ENCODE measurements around the gene HACD3. TPM values are rescaled to one million over a fixed set of nuclear protein-coding genes. Genes with fewer than 3 reads are reported as not detected.

HACD3 gene, protein sequence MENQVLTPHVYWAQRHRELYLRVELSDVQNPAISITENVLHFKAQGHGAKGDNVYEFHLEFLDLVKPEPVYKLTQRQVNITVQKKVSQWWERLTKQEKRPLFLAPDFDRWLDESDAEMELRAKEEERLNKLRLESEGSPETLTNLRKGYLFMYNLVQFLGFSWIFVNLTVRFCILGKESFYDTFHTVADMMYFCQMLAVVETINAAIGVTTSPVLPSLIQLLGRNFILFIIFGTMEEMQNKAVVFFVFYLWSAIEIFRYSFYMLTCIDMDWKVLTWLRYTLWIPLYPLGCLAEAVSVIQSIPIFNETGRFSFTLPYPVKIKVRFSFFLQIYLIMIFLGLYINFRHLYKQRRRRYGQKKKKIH
- total RNA-seq: 80.5 TPM

DNA sequence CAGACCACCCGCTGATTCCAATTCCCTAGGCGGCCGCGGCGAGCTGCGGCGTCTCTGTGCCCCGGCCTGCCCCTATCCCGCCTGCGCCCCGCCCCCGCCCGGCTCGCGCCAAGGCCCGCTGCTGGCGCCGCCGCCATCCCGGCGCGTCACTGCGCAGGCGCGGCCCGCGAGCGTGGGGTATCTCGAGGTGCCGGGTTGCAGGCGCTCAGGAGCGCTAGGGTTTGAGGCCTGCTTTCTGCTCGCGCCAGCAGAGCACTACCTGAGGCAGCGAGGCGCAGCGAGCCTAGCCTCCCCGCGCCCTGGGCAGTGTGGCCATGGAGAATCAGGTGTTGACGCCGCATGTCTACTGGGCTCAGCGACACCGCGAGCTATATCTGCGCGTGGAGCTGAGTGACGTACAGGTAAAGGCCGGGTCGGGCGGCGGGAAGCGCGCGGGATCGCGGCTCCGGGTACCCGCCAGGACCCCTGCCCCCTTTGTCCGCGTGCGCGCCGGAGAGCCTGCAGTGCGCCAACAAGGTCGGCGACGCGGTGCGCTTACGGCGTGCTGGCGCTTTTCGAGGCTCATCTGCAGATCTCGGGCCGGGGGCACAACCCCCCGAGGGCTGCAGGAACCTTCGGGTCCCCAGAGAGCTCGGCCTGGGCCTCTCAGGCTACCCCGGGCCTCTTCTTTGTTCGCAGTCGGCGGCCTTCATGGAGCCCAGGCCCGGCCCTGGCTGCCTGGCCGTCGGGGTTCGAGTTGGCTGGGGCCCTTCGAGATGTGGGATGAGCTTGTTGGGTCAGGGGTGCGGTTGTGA lies at the start of gene HACD3:
Gene HACD3 (plus strand): TSS at position 146 of the 794 bp plus-strand sequence. CDS start 169 bp downstream, at position 315.
- peak; percentile 79 for DNase-seq (ENCODE audit: low spot score)

DNA sequence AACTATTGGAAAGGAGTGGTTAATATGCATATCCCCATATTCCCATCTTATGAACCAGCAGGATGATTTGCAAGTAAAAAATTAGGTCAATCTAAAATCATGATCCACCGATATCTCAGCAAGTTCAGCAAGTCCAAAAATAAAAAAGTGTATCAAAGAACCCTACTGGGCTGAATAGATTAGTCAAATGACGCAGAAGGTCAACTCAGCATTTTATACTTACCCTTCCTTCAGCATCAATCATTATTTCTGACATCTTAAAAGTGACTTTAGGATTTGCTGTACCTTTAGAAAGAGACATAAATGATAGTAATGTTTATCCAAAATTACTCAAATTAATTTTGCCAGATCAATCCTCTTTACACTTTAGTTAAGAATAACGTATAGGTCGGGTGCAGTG lies 45.4 kb upstream of the HACD3 start:
- no peak for DNase-seq (ENCODE audit: low spot score)

DNA sequence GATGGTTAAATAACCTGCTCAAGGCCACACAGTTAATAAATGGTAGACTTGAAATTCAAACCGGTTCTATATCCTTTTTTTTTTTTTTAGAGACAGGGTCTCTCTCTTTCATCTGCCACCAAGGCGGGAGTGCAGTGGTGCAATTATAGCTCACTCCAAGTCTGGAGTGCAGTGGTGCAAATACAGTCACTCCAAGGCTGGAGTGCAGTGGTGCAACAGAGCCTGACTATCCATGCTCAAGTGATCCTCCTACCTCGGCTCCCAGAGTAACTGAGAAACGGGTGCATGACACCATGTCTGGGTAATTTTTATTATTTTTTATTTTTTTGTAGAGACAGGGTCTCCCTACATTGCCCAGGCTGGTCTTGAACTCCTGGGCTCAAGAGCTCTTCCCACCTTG lies 36.2 kb upstream of the HACD3 start:
- no peak for DNase-seq (ENCODE audit: low spot score)

DNA sequence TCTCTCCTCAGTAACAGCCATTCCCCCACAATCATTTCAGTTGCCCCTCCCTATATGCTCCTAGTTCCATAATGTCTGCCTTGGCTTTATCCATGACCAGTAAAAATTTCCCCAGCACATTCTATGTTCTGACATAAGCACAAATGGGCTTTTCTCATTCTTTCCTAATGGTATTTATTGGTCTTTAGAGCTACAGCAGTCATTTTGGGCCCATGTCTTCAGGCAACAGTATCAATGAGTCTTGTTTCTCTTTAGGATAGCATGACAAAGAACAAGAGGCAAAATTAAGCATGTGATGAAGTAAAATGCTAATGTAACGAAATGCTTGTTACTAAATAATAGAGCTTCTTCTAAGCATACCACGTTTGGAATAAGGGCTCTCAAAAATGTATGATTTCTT lies 20.9 kb upstream of the HACD3 start:
- no peak for DNase-seq (ENCODE audit: low spot score)

DNA sequence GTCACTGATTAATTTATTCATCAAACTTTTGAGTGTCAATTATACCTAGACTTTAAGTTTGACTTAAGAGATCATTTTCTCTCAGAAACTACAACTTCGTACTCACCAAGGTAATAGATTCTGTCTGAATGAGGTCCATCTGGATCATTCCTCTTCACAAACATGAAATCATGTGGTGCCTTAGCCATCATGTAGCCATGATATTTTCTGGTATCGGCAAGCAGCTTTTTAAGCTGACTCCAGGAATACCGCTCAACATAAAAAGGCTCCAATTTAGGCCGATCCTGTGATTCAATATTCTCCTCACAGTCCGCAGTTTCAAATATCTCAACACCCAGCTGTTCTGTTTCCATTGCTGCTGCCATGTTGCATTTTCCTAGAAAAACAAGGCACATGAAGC lies 18.1 kb upstream of the HACD3 start:
- no peak for DNase-seq (ENCODE audit: low spot score)

DNA sequence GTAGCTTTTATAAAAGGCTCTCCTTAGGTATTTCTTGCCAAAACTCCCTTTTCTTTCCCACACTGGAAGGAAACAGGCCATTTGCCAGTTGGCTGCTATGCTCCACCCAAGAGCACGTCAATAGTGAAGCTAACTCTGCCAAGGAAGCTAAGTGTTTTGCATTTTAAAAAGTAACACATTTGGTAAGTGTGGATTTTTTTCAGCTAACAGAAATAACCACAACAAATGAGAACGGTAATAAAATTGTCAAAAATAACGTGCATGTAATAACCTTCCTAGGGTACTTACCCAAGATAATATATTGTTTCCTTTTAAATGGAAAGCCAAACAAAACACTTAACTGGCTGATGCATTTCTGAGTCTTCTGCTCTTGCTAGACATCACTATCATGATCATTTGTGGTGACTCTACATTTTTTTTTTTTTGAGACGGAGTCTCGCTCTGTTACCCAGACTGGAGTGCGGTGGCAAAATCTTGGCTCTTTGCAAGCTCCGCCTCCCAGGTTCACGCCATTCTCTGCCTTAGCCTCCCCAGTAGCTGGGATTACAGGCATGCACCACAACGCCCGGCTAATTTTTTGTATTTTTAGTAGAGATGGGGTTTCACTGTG lies 17.4 kb upstream of the HACD3 start:
- DNase-seq (ENCODE audit: low spot score): peak; percentile 23

DNA sequence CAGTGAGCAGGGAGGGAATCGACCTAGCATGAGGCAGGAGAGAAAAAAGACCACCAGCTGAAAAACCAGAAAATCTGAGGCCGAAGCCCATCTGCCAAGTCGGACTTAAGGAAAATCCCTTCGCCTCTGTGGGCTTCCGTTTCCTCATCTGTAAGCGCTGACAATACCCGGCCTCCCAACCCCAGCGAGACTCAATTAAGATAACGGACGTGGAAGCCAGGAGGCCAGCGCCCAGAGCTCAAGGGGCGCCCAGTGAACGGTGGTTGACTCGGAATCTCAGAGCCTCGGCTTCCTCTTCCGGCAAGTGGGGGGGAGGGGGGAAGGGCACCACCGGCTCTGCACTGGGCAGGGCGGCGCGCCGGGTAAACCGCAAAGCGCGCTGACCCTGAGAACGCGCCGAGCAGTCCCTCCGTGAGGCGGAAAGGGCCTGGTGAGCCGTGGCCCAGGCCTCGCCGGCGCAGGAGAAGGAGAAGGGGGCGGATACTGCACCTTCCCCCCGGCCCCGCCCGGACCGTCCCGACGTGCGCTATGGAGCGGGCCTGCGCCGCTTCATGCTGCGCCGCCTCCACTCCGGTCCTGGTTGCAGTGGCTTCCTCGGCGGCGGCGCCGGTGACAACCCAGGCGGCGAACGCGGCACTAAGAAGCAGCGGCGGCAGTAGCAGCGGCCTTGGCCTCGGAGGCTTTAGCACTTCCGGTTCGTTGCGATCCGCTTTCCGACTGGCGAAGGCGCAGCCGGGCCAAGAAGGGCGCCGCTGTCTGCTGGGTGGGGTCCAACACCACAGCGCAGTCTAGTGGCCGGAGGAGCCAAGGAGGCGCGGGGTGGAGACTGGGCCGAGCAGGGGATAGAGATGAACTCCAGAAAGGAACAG lies 13.0 kb upstream of the HACD3 start, which contains the start of gene DPP8:
Gene DPP8 (minus strand): TSS at position 693 of the 869 bp plus-strand sequence. CDS start 5,136 bp downstream, outside the sequence.
- peak; percentile 93 for DNase-seq (ENCODE audit: low spot score)

DNA sequence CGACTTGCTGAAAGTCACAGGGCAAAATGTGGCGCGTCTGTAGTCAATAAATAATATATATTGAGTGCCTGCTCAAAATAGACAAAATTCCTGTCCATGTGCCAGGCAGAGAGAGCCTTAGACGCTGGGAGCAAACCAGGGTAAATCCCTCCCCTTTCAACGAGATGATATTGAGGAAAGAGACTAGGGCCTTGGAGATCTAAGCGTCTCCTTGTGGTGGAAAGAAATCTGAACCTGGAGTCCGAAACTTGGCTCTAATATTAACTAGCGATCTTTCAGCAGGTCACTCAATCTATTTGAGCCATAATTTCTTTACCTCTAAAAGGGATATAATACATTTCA lies 12.4 kb upstream of the HACD3 start:
- DNase-seq (ENCODE audit: low spot score): no peak

DNA sequence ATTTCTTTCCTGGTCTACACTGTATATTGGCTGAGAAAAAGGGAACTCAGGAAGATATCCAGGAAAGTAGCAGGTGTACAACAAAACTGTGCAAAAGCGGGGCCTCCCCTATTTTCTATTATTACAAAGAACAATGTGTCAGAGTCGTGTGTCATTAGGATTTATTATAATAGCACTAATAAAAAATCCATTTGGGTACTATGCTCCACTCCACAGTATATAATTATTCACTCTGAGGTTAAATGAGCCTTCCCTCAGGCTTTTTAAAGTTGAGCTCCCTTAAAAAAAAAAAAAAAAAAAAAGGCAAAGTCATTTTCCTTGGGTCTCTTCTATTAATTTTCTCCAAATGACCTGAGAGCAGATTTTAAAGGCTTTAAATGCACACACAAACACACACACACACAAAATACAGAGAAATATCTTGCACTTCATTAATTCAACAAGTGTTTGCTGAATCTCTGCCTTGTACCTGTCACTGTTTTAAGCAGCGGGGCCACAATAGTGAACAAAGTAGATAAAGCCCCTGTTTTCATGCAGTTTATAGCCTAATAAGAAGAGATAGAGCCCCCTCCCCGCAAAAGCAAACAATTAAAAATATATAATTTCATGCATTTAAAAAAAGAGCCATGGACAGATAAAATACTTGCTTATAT lies 11.5 kb upstream of the HACD3 start:
- no peak for DNase-seq (ENCODE audit: low spot score)

DNA sequence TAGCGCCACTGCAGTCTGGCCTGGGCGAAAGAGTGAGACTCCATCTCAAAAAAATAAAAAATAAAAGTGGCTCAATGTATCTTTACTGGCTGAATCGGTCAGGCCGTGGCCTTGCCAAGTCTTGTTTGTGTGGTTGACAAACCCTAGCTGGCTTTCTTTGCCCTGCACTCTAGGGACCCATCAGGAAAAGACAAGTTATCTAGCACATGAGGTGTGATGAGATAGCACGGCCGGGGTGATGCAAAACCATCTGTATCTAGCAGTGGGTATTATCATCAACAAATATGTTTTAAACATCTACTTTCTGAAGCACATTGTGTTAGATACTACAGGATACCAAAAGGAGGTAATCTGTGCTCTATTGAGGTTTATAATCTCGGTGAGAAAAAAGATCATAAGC lies 8.9 kb upstream of the HACD3 start:
- DNase-seq (ENCODE audit: low spot score): no peak

DNA sequence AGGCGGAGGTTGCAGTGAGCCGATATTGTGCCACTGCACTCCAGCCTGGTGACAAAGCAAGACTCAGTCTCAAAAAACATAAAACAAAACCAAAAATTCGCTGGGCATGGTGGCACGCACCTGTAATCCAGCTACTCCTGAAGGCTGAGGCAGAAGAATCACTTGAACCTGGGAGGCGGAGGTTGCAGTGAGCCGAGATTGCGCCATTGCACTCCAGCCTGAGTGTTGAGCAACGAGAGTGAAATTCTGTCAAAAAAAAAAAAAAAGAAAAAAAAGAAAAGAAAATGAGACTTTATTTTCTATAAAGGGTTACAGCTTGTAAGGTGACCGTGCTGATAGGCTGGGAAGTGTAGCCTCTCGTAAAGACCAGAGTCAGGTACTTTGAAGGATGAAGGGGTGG lies 6.0 kb upstream of the HACD3 start:
- no peak for DNase-seq (ENCODE audit: low spot score)

DNA sequence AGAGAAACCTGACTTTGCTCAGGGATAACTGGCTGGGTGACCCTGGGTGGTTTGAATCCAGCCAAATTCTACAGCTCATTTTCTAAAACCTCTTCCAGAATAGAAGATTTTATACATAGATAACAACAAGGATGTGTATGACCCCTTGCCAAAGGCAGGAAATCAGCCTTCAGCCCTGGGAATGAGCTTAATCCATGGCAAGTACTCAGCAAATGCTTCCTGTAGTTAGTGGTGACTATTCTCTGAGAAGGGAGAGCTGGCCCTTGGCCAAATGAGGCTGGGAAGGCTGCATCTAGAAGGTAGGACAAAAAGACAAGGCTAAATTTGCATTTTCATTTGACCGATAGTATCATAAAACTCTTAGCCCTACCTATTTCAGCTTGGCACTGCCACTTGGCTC lies 4.6 kb upstream of the HACD3 start:
- DNase-seq (ENCODE audit: low spot score): no peak

DNA sequence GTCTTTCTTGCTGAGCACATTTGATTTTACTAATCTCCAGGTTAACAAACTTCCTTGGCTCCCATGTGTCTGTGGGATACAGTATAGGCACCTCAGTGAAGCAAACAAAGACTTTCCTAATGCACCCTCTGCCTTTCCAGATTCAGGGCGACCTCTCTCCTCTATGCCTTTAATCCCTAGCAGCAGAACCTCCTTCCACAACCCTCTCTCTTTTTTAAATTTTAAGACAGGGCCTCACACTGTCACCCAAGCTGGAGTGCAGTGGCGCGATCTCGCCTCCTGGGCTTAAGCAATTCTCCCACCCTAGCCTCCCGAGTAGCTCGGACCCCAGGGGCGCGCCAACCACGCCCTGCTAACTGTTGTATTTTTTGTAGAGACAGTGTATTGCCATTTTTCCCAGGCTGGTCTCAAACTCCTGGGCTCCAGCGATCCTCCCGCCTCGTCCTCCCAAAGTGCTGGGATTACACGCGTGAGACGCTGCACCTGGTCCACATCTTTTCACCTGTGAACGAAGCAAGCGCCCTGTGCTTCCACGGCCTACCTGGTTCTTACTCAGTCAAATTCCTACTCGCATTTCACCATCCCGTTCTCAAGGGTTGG lies 1.7 kb upstream of the HACD3 start:
- DNase-seq (ENCODE audit: low spot score): no peak

DNA sequence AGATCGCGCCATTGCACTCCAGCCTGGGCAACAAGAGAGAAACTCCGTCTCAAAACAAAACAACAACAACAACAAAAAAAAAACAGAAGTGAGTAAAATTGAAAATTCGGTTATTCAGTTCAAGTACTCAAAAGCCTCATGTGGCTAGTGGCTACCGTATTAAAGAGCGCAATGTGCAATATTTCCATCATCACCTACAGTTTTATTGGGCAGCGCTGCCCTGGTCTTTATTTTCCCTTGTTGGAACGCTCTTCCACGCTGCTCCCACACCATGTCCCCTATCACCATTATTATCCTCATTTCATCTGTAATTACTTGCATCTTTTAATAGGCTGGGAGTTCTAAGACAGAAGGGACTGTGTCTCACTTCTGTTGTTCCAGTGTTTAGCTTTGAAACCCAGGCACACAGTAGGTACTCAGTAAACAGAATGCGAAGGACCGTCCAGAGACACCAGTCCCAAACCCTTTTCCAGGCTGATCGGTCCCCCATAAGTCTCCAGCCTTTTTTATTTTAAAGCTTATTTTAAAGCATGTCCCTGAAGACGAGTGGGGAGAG lies 423 bp upstream of the HACD3 start:
- DNase-seq (ENCODE audit: low spot score): no peak

DNA sequence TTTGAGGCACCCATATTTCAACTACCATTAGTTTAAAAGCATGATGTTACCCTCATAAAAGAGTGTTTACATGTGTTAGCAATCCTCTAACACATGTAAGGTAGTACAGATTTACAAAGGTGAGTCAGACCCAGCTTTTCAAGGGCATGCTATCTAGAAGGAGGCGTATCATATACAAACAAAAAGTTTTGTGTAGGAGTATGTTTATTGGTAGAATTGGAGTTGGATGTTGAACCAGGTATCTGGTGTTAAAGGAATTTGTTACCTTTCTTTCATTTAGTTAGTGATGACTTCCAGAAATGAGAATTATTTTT lies 2.4 kb downstream of the HACD3 start:
- DNase-seq (ENCODE audit: low spot score): no peak

DNA sequence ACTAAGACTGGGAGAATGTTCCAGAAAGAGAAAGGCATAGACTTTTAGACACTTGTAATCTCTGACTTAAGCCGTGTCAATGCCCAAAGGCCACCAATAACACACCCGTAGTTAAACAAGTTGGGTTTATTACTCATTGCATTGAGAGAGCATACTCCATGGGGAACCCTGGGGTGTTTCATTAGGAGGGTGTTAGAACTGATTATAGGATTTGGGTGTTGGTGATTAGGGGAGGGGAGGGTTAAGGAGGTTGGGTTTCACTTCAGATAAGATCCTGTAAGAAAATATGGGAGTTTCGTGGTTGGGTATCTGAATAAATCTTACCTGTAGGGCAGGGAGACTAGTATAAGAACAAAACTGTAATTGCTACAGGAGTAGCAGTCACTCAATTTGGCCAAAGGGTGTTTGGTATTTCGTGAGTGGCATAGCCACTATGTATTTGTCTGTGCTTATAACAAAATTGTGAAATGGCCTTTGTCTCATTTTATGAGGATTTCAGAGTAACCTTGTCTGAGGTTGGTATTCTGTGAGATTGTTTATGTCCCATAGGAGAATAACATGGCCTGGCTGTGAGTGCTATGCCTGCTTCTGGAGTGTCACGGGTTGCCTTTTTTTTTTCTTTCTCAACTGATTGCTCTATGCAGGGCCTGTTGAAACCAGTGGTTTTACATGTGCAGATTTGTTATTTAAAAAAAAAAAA lies 2.9 kb downstream of the HACD3 start:
- DNase-seq (ENCODE audit: low spot score): no peak

DNA sequence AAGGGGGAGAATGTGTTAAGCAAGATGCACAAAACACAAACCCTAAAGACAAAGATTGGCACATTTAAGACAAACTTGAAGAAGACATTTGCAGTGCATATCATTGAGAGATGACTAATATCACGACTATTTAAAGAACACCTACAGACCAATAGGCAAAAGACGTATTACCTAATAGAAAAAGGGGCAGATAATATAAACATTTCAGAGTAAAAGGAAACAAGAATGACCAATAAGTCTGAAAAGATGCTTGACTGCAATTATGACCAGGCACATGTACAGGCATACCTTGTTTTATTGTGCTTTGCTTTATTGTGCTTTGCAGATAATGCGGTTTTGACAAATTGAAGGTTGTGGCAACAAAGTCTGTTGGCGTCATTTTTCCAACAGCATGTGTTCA lies 4.9 kb downstream of the HACD3 start:
- DNase-seq (ENCODE audit: low spot score): no peak

DNA sequence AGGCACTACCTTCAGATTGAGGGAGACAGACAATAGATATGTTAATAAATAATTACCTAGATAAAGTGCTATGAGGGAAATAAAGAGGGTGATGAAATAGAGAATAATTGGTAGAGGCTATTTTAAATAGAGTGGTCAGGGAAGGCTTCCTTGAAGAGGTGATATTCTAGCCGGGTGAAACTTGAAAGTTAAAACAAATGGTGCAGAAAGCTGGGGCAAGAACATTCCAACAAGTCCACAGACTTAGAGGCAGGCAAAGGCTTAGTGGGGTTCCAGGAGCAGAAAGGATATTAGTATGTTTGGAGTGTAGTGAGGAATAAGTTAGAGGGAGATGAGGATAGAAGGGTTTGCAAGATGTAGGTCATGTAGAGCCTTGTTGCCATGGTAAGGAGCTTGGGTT lies 10.1 kb downstream of the HACD3 start:
- DNase-seq (ENCODE audit: low spot score): no peak

DNA sequence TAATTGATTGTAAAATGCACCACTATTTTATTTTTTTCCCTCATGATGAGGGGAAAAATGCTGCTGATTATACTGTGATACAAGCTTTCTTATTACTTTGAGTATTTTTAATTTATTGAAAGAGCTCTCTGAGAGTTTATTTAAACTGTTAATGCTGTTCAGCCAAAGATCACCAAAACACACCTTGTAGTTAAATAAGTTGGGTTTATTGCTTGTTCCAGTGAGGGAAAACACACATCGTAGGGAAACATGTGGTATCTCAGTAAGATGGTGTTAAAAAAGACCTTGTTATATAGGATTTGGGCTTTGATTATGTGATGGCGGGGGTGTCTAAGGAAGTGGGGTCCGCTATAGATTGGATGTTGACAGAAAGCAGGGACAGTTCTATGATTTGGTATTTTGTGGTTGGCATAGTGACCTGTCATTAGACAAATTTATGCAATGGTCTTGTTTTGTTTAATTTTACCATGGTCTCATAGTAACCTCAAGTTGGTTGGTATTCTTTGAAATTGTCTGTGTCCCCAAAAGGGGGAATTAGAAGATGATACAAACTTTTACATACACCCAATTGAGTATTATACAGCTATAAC lies 11.1 kb downstream of the HACD3 start:
- DNase-seq (ENCODE audit: low spot score): no peak

DNA sequence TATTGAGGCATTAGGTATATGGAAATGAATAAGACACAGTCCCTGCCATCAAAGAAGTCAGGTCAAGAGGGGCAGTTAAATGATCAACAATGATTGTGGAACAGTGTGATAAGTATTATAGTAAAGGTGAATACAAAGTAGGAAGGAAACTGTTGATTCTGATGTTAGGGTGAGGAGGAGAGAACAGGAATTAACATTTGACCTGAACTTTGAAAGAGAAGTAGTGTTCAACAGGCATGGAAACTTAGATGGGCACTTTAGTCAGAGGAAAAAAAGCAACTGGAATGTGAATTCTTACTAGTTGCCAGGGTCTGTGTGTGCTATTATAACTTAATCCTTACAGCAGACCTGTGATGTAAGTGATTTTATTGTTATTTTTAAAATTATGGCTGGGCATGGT lies 17.6 kb downstream of the HACD3 start:
- DNase-seq (ENCODE audit: low spot score): no peak
